Central memory CD4-positive, alpha-beta T cell (primary cell): ENCODE data around the gene PDCD1.
A peak's percentile ranks its signal among the peaks of the same experiment; 100 is the strongest.
"Not testable (repeated sequence)": the region's sequence is repeated elsewhere in the genome, so short reads cannot be mapped to it uniquely, and the experiment has no call there.

Experiments
- DNase-seq: peaks from one replicate; pipeline ENCODE4 v3.0.0; 2022
- total RNA-seq, 3 experiments: gene quantifications; one replicate each; lab custom pipeline; 2026; lab: John Stamatoyannopoulos, UW

The PDCD1 gene
- total RNA-seq: 2.2 to 178 (median 5.2) reads per million in 3 experiments

DNA sequence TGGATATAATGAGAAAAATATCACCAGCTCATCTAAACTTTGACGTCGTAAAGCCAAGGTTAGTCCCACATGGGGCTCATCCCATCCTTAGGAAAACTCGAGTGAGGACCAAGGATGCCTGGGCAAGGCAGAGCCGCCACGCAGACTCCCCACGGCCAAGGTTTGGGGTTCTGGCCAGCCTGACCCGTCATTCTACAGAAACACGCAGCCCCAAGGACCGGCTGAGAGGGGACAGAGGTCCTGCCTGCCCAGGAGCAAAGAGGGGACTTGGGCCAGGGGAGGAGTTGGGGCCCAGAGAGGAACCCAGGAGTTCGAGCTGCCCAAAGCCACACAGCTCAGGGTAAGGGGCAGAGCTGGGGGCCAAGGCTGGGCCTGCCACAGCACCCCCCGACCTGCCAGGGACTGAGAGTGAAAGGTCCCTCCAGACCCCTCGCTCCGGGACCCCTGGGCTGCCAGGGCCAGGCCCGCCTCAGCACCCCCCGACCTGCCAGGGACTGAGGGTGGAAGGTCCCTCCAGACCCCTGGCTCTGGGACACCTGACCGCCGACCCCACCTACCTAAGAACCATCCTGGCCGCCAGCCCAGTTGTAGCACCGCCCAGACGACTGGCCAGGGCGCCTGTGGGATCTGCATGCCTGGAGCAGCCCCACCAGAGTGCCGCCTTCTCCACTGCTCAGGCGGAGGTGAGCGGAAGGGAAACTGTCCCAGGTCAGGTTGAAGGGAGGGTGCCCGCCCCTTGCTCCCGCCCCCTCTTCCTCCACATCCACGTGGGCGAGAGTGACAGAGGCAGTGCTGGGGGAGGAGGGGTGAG lies at the start of gene PDCD1:
TSS of gene PDCD1 (minus strand) at position 689 of the 811 bp plus-strand sequence. CDS start at position 633, 56 bp downstream.
- DNase-seq: peak; percentile 49

DNA sequence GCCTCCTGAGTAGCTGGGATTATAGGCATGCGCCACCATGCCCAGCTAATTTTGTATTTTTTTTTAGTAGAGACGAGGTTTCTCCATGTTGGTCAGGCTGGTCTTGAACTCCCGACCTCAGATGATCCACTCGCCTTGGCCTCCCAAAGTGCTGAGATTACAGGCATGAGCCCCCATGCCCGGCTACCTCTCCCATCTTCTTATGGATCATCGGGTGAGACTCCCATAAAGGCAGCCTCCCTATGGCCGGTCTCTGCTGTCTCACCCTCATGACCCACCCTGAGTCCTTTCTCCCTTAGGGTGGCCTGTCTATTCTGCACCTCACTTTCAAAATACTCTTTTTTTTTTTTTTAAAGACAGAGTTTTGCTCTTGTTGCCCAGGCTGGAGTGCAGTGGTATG lies 49.1 kb upstream of the PDCD1 start:
- DNase-seq: not testable (repeated sequence)

DNA sequence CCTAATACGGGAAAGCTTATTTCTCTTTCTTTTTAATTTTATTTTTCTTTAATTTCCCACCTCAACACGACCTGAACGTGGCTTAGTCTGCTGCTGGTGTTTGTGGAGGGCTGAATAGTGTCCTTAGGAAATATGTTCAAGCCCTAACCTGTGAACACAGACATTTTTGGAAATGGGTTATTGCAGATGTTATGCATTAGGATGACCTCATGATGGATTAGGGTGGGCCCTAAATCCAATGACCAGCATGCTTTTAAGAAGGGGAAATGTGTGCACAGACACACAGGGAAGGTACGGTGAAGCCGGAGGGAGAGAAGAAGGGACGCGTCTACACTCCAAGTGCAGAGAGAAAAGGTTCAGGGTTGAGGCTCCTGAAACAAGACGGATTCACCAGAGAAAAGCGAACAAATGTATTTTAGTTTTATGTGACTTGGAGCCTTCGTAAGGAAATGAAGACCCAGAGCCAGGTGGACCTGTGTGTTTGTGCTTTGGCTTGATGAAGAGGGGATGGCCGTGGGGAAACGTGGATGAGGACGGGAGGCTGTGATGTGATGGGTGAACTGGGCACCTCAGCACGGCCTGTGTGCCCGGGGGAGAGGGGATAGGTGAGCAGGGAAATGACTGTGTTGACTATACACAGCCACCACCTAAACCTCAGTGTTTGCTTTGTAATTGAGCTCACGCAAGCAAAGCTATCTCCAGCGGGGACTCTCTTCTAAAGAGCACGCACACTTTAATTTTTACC lies 48.3 kb upstream of the PDCD1 start:
- DNase-seq: no peak

DNA sequence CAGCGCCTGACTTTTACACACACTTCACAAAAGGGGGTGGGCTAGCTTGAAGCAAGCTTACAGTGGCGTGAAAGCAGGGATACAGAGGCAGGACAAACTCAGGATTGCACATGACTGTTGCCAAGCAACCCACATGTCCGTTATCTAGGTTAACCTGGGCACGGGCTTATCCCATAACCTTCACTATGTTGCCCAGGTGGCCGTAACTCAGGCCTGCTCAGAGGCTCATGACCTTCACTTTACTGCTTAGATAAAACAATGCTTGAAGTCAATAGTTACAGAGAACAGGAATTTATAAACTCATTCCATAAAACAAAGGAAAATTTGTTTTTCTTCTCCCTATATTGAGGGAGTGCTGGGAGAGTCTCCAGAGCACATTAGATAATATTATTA lies 47.7 kb upstream of the PDCD1 start:
- not testable (repeated sequence) for DNase-seq

DNA sequence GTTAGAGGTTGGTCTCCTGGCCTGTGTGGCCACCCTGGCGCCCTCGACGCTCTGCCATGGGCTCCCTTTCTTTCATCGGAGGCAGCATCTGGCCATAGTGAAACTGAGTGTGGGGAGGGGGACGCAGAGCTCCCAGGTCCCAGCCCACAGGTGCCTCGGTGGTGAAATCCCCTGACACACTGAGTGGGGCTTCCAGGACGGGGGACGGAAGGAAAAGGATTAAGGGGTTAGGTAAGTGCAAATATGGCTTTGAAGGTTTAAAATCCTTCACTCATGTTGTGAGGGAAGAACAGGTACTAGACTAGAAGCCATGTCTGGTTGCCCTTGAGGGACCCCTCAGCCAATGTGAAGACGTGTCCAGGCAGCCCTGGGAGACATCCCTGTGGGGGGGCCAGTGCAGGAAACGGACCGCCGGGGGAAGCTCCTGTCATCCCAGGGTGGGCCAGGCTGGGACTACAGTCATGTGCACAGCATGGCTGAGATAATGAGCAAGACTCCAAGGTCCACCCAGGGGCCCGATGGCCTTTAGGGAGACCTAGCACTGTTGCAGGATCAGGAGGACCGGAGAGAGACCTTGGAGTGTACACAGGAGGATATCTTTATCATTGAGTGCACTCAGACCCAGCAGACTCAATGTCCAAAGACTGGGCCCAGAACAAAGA lies 47.2 kb upstream of the PDCD1 start:
- DNase-seq: no peak

DNA sequence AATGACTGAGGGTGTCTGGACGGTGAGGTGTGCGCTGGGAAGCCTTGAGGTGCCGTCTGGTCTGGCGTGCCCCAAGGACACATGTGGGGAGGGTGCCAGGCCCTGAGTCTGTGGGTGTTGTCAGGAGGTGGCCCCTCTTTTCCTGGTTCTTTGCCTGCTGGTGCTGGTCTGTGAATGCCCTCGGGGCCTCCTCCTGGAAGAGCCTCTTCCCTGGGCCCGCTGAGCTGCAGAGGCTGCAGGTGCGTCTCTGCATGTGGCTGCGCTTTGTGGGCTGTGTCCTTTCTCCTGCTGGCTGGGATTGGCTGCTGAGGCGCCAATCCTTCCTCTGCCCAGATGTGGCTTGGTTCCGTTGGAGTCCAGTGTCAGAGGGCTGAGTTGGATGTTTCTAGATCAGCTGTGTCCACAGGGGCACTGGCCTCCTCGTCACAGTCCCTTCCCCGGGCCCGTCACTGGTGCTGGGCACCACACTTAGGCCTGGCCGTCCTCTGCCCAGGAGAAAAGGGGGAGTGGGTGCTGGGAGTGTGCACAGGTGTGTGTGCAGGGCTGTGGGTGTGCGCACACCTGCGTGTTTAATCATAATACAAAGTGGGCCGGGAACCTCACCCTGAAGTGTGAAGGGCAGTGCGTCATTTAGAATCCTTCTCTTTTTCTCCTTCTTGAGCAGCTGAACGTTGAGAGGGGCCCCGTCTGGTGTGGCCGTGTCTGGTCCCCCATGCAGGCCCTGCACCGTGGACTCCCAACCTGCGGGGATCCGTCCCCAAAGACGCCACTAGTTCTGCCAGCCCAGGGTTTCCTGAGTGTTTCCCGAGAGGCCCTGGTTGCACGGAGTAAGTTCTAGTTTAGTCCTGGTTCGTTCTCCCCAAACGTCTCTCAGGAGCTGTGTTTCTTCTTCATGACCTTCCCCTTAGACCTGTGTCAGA lies 46.4 kb upstream of the PDCD1 start:
- no peak for DNase-seq

DNA sequence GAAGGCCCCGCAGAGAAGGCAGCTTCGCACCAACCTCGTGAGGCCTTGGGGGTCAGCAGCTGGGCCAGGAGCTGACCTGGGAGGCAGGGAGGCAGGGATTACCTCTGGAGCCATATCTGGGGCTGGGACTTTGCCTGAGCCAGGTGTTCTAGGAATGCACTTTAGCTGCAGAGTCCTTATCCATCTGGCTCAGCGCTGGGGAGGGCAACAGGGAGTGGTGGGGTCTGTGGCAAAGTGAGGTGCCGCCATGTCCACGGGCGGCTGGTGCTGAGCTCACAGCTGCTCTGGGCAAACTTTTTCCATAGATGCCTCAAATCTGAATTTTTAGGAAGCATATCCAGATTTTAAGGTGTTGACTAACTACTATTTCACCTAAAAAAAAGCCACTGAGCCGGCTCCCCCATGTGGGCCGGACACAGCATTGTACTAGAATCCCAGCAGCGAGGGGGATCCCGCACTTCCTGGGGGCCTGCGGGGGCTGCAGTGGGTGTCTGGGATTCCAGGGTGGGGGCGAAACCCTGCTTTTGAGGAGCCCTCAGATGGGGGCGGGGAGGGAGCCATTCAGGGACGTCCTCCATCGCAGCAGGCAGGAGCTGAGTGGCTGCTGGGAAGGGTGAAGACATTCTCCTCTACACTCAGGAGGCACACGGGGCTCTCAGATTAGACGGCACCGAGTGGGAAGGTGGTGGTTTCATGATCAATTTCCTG lies 45.5 kb upstream of the PDCD1 start:
- no peak for DNase-seq

DNA sequence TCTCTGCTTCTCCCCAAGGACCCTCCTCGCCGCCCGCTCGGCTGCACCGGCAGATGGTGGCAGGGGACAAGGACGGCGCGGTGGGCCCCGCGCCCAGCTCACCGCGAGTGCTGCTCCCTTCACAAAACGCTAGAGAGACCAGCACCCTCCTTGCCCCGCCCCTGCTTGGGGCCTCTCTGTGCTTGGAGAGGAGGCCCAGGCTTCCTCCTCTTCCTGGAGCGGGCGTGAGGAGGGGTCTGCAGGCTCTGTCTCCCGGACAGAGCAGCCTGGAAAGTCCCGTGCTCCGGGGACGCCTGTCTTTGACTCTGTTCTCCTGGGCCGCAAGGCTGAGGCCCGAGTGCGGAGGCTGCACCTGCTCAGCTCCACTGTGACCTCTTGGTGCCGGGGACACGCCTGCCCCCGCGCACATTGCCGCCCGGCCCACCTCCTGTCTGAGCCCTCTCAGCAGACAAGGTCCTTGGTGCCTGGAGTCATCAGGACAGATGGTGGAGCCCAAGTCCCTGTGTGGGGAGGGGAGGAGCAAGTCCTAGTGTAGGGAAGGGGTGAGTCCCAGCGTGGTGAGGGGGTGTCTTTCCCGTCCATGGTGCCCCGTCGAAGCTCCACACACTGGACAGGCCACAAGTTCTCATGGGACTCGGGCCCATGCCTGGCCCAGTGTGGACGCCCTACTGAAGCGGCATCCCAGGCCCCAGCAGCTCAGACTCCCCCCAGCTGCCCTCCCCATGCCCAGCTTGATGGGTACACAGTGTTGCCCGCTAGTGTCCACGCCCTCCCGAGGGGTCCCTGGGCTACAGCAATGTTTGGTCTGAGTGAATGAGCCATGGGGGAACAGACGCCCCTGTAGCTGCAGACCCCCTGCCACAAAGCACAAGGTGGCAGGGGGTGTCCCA lies 44.7 kb upstream of the PDCD1 start:
- DNase-seq: no peak

DNA sequence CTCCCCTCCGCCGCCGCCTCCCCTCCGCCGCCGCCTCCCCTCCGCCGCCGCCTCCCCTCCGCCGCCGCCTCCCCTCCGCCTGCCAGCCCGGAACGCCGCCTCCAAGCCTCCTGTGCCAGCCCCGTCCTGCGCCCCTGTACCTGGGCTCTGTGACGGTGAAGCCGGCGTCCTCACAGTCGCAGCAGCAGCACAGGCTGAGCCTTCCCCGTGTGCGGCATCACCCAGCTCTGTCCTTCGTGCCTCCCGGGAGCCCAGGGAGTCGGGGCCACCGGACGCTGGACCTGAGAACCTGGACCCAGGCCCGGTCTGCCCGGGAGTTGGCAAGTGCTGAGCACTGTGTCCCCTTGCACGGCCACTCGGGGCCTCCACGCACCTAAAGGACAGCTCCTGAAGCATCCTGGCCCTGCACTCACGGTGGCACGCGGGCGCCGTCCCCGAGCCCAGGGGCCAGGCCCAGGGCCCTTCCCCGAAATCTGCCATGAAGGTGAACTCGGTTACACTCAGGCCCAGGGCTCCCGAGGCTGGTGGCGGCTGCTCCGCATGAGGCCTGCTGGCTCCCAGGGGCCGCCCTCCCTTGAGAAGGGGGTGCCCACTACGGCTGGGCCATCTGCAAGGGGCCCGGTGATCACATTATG lies 43.8 kb upstream of the PDCD1 start:
- DNase-seq: no peak

DNA sequence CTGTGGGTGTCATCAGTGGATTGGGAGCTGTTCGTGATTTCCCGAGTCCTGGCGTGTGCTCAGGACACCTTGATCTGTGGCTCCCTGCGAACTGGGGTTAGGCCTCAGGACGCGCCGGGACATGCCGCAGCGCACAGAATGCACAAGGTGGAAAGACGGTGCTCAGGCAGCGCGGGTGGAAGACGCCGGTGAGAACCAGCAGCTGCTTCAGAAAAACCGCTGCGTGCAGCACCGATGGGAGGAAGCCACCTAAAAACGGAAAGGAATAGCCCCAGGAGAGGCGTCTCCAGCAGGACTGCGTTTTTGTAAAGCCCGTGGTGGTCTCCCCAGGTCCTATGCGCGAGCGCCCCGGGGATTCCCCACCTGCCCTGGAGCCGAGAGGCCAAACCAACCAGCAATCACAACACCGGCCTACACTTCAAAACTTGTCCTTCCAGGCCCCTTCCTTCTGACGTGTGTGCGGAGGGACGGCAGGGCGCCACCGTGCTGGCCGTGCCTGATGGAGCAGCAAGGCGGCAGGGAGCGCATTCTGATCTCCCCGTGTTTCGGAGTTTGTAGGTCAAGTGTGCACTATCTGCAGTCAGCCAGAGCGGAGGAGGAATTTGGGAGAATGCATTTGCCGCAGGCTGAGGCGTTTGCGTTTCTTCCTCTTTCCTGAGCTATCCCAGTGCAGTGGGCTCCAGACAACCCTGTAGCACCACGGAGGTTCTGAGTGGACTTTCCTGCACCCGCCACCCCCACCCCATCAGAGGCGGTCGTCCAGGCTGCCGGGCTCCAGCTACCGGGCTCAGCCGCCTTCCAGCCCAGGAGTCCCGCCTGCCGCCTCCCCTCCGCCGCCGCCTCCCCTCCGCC lies 43.0 kb upstream of the PDCD1 start:
- no peak for DNase-seq

DNA sequence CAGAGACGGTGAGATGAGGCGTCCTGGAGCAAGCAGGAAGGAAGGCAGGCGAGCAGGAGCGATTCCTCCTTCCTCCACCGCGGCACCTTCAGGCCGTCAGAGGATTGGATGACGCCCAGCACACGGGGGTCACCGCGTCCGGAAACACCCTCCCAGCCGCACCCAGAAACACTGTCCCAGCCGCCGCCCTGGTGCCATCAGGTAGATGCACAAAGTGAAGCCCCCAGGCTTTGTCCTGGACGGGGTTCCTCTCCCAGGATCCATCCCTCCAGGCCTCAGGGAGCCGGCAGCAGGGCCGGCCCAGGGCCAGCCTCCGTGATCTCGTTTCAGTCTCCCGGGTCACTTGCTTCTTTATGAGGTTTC lies 42.3 kb upstream of the PDCD1 start:
- DNase-seq: no peak

DNA sequence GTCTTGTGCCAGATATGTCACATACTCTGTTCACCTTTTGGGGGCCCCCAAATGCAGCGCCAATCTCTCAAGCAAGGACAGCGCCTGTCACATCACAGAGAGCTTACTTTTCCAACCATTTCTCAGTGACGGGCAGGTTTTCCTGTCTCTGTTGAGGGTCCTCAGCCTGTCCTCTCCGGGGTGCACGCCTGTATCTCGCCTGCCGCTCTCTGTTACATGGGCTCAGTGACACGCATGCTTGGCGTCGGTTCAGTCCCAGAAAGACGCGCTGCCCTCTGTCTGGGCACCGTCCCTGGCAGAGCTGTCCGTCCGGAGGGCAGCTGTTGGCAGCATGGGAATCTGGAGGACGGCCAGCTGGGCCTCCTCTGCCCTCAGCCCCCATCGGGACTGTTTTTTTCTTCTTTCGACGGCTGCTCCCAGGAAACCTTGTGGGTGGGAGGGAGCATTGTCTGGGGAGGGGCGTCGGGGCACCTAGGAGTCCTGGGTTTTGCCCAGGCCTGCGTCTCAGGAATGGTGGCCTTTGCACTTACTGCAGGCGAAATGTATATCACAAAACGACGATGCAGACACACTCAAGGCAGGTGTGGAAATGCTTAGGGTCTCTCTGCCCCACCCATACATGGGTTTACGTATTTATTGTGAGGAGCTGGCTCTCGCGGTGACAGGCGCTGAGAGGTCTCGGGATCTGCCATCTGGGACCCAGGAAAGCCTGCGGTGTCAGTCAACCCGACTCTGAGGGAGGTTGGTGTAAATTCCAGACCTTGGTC lies 41.7 kb upstream of the PDCD1 start:
- DNase-seq: no peak

DNA sequence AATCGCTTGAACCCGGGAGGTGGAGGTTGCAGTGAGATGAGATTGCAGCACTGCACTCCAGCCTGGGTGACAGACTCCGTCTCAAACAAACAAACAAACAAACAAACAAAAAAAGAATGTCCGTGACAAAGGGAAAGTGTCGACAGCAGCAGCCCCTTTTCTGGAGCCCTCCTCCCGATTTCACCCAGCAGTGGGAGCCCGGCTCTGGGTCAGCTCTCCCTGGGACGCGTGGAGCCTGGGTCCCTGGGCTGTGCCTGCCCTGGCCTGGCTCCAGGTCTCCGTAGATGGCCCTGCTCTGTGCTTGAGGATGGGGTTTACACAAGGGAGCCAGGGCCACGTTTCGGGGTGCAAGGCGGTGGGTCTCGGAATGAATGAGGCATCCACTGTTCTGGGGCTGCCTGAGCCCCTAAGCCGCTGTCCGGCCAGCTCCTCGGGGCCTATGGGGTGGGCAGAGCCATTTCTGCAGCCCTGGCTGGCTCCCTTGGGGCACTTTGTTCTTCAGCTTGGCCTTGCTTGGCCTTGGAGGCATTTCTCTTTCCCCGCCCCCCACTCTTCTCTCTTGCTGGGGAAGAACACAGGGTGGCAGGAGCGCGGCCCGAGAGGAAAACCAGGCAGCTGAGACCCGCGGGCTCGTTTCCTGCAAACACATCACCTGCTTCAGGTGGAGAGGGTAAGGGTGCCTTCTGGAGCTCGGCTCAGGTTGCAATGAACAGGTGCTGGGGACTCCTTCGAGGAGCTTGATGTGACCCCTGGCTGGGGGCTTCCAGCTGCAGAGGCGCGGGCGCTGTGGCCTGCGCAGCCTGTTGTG lies 40.0 kb upstream of the PDCD1 start:
- no peak for DNase-seq

DNA sequence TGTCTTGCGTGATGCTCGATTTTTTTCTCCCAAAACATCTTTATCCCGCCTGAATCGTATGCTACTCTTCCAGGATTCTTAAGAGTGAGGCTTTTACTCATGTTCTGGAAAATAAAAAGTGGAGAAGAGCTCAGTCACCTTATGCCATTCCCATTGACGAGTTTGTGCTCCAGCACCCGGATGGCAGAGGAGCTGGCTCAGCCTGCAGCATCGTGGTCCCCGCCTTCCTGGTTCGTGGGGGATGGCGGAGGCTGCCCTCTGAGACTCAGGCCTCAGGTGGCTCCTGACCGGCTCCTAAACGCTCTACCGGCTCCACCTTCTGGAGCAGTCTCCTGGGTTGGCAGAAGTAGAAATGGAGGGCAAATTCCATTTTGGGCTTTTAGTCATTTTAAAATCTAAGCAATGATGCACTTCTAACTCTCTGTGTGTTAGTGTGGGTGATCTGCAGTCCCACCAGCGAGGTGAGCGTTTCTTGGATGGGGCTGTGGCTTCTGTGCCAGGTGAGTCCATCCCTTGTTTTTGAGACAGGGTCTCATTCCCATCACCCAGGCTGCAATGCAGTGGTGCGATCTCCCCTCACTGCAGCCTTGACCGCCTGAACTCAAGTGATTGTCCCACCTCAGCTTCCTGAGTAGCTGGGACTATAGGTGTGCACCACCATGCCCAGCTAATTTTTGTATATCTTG lies 38.7 kb upstream of the PDCD1 start:
- DNase-seq: no peak

DNA sequence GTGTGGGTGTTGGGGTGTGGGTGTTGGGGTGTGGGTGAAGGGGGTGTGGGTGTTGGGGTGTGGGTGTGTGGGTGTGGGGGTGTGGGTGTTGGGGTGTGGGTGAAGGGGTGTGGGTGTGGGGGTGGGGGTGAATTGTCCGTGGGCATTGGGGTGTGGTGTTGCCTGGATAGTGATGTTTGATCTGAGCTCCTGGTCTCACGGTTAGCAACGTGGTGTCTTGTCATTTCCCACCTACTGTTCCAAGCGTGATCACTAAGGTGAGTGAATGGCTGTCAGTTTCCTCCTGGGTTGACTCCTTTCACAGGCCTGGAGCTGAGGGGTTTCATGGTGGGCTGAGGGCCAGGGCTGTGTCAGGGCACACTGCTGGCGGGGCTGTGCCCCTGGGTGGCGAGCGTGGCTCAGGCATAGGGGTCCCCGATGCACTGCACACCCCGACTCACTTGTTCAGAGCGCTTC lies 38.1 kb upstream of the PDCD1 start:
- DNase-seq: no peak

DNA sequence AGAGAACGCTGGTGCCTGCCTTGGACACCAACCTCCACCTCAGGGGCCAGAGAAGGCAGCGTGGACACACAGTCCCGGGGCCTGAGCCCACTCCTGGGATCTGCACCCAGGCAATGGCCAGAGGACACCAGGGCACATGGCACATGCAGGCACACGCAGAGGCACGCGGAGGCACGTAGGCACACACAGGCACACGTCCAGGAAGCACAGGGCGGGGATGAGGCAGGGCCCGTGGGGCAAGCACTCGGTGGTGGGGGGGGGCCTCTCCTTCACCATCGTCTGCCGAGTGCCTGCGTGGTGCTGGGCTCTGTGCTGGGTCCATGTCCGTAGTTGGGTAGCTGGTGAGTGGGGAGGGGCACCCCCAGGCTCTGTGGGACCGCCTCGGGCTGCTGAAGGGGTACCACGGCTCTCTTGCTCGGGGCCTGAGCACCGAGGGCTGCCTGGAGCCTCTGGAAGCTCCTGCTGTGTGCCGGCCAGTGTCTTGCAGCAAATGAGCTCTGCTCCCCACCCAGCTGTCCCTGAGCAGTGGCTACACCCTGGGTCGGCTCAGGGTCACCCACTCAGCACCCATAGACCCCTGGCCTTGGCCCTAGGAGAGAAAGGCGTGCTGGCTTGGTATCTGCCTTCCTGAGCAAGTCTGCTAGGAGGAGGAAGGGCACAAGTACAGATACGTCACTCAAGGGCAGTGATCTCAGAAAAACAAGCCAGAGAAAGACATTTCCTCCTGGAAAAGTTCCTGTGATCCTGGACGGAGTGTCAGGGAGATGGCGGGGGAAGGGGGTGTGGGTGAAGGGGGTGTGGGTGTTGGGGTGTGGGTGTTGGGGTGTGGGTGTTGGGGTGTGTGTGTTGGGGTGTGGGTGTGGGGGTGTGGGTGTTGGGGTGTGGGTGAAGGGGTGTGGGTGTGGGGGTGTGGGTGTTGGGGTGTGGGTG lies 37.3 kb upstream of the PDCD1 start:
- no peak for DNase-seq
